ENCODE measurements around the gene REXO1. TPM values are rescaled to one million over a fixed set of nuclear protein-coding genes. Genes with fewer than 3 reads are reported as not detected.
A peak's percentile ranks its signal among the peaks of the same experiment; 100 is the strongest.

REXO1 gene
- total RNA-seq, 1 donor from 2014 or later = 17.7 TPM

DNA sequence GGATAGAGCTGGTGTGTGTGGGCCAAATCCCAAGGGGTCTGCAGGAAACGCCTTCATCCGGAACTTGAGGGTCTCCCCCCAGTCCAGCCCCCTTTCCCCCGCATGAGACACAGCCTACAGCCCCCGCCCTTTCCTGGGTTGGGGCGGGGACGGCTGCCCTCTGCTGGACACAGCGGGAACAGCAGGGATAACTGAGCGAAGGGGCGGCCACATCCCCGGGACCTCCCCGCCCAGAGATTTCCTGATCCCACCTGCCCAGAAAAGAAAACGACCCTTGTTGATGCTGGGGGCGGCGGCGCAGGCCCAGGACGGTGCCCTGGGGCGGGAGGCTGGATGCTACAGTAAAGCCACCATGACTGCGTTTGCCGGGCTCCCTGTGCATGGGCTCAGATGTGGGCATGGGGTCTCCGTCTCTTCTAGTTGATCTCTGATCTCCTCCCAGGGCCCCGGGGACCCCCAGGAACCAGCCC lies 80.8 kb downstream of the REXO1 start:
- Histone ChIP-seq H3K4me3 (no peak overlapping the region), H3K9me3 (replicated peaks) (peaks cover 26% of the 10 kb centered on the region), H3K4me1 (peaks cover 3% of the 10 kb centered on the region), H3K27ac (replicated peaks) (no peak overlapping the region), H3K36me3 (no peaks in the 10 kb centered on the region), H3K27me3 (ENCODE audit: low read depth) (peaks cover 100% of the 10 kb centered on the region)
- intact Hi-C loops (cut with micrococcal nuclease) = loop anchor here (10.0 kb wide), 1 partner anchor 223 kb away; no protein-coding TSS in a partner anchor
- peak; percentile 95 for TF ChIP-seq CTCF (IDR thresholded peaks at IDR 0.05; ENCODE audit: borderline replicate concordance)
- peak; percentile 33 for DNase-seq

- TF ChIP-seq CTCF (IDR thresholded peaks at IDR 0.05; ENCODE audit: borderline replicate concordance) = no peak
- intact Hi-C loops (cut with micrococcal nuclease) = loop anchor here (10.0 kb wide), 1 partner anchor 222 kb away; no protein-coding TSS in a partner anchor
- H3K27me3 ChIP-seq (ENCODE audit: low read depth) = peaks cover 100% of the 10 kb centered on the region
- H3K36me3 ChIP-seq = no peaks in the 10 kb centered on the region
- H3K9me3 ChIP-seq (replicated peaks) = peaks cover 20% of the 10 kb centered on the region
- no peak overlapping the region for H3K4me3 ChIP-seq
- no peak for DNase-seq
- peaks cover 3% of the 10 kb centered on the region for H3K4me1 ChIP-seq
- H3K27ac ChIP-seq (replicated peaks) = no peak overlapping the region
Measured at GRCh38 chr19:1766800-1767352, 81.4 kb downstream of the REXO1 start.

DNA sequence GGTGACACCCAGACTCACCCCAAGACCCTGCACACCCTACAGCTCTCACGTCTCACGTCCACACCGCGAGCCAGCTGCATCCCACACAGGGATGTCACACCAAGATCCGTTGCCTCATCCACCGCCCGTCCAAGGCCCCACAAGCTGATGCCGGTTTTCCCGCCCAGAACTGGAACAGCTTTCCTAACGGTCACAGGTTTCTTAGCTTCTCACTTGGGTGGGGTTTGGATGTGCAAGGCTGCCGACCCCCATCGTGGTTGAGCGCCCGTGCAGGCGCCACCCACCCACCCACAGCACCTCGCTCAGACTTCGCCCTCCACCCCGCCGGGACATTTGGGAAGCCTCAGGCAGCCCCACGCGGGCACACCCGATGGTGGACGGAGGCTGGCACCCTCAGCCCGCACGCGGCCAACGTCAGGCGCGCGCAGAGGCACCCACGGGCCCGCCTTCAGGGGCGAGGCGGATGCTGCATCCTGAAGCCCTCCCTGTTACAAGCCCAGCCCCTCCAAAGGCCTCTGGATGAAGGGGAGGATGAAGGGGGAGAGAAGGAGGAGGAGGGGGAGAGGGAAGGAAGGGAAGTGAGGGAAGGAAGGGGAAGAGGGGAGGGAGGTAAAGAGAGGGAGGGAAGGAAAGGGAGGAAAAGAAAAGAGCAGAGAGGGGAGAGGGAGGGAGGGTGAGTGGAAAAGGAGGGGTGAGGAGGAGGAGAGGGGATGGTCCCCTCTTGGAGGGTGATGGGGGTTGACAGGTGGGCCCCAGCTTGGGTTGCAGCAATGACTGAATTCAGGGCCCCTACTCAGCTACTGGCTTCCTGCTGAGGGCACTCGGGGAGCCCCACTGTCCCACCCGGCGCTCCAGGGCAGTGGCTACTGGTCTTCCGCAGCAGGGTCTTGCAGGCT lies 82.1 kb downstream of the REXO1 start:
- Histone ChIP-seq H3K36me3 (no peaks in the 10 kb centered on the region), H3K27ac (replicated peaks) (no peak overlapping the region), H3K4me3 (no peak overlapping the region), H3K4me1 (peaks cover 3% of the 10 kb centered on the region), H3K9me3 (replicated peaks) (peaks cover 13% of the 10 kb centered on the region), H3K27me3 (ENCODE audit: low read depth) (peaks cover 100% of the 10 kb centered on the region)
- DNase-seq = no peak
- TF ChIP-seq CTCF (IDR thresholded peaks at IDR 0.05; ENCODE audit: borderline replicate concordance) = no peak
- intact Hi-C loops (cut with micrococcal nuclease) = loop anchor here (10.0 kb wide), 1 partner anchor 221 kb away; no protein-coding TSS in a partner anchor

Small RNA genes lying within 50 kb of the gene (microRNA-seq; reads per million reads assigned to microRNA genes)
- gene MIR1909 = not detected

Other genes with a start within 250 kb of the REXO1 start
- gene UQCR11, start 243.0 kb downstream of the REXO1 start, total RNA-seq = 942 TPM
- 18.4 TPM for gene TCF3, start 195.9 kb downstream of the REXO1 start, total RNA-seq
- gene ONECUT3, start 95.0 kb downstream of the REXO1 start, total RNA-seq = not detected
- 0.41 TPM for gene ATP8B3, start 36.2 kb downstream of the REXO1 start, total RNA-seq
- gene KLF16, start 15.1 kb upstream of the REXO1 start, total RNA-seq = 6.4 TPM
- gene ABHD17A, start 37.0 kb upstream of the REXO1 start, total RNA-seq = 55.6 TPM
- gene ADAT3, start 56.9 kb upstream of the REXO1 start, total RNA-seq = 1.8 TPM
- gene SCAMP4, start 56.9 kb upstream of the REXO1 start, total RNA-seq = 16.2 TPM
- 24.5 TPM for gene CSNK1G2, start 92.7 kb upstream of the REXO1 start, total RNA-seq
- 53.4 TPM for gene BTBD2, start 167.2 kb upstream of the REXO1 start, total RNA-seq
- 200 TPM for gene MKNK2, start 202.8 kb upstream of the REXO1 start, total RNA-seq
- gene MOB3A, start 247.8 kb upstream of the REXO1 start, total RNA-seq = 16.1 TPM
- 2.8 TPM for gene IZUMO4, start 248.4 kb upstream of the REXO1 start, total RNA-seq